Vagina (tissue), 2 donors: Measurements from ENCODE around the gene DOCK4. TPM values are rescaled to one million over a fixed set of nuclear protein-coding genes. Genes with fewer than 3 reads are reported as not detected.
"Not testable (repeated sequence)": the region's sequence is repeated elsewhere in the genome, so short reads cannot be mapped to it uniquely, and the experiment has no call there.

Source experiments
- DNase-seq, 2 donors: peaks; one replicate each; pipeline ENCODE4 v3.0.0-alpha.2; 2017; ENCODE audit errors: extremely low spot score in 2 of 2
- H3K27ac ChIP-seq: fragments of 200-600 bp; sonication (generic); one replicate; pipeline ENCODE4 v1.5.1; 2019
- H3K27me3 ChIP-seq: fragments of 200-600 bp; sonication (generic); one replicate; pipeline ENCODE4 v1.5.1; 2019
- H3K36me3 ChIP-seq, 2 donors: fragments of 200-600 bp; sonication (generic); one replicate each; pipeline ENCODE4 v1.5.1; 2017 to 2019
- H3K4me1 ChIP-seq: fragments of 200-600 bp; sonication (generic); one replicate; pipeline ENCODE4 v1.5.1; 2019
- H3K4me3 ChIP-seq, 2 donors: fragments of 200-600 bp; sonication (generic); 1 replicate in 1 of 2; 2 replicates in 1 of 2; pipeline ENCODE4 v1.5.1; 2016 to 2019
- H3K9me3 ChIP-seq: fragments of 200-600 bp; sonication (generic); one replicate; pipeline ENCODE4 v1.5.1; 2019
- CTCF ChIP-seq, 3 experiments: fragments of 450-650 bp in 2 of 3; fragments of 200-600 bp in 1 of 3; sonication (generic) in 1 of 3; IDR thresholded peaks; one replicate each; pipeline ENCODE4 v1.5.1; 2017 to 2019; ENCODE audit warnings: antibody characterized with exemption in 3 of 3, mild to moderate bottlenecking in 2 of 3, moderate library complexity in 2 of 3
- POLR2A ChIP-seq, 2 donors: fragments of 450-650 bp; IDR thresholded peaks; one replicate each; pipeline ENCODE4 v1.6.1; 2017; ENCODE audit warnings: antibody characterized with exemption in 2 of 2, mild to moderate bottlenecking in 2 of 2, moderate library complexity in 2 of 2
- POLR2AphosphoS5 ChIP-seq, 2 donors: sonication (generic); formaldehyde crosslinking; IDR thresholded peaks; one replicate each; pipeline ENCODE4 v1.9.0; 2017; ENCODE audit warnings: antibody characterized with exemption in 2 of 2, mild to moderate bottlenecking in 2 of 2, low read depth in 1 of 2; ENCODE audit not compliant: insufficient read depth in 1 of 2
- intact Hi-C: fragments of 100-400 bp; cut with DNase I; formaldehyde crosslinking; loops from one replicate; pipeline ENCODE4 v1.15.1; 2023
- total RNA-seq: library from RNA; depleted of rRNA; stranded (reverse); fragments of >200 nt; gene quantifications from one replicate; pipeline ENCODE4 v1.2.3, GENCODE V29; 2016

The DOCK4 gene
- total RNA-seq, 1 donor from 2014 or later = 40.3 TPM

GRCh38 chr7:112252691-112253090 is 46.5 kb upstream of the DOCK4 start:
- intact Hi-C loops = no loop called here
- no peaks in the 10 kb centered on the region for H3K36me3 ChIP-seq

GRCh38 chr7:112252141-112252540 is 45.9 kb upstream of the DOCK4 start:
- intact Hi-C loops = no loop called here

More at GRCh38 chr7:112252691-112253090, 46.5 kb upstream of the DOCK4 start:
- no peak for DNase-seq
- no peak for TF ChIP-seq CTCF (IDR thresholded peaks at IDR 0.05)
- TF ChIP-seq POLR2A (IDR thresholded peaks at IDR 0.05) = no peak
- TF ChIP-seq POLR2AphosphoS5 (IDR thresholded peaks at IDR 0.05; ENCODE audit: insufficient read depth in 1 of 2, low read depth in 1 of 2) = no peak
- H3K27ac ChIP-seq = no peak overlapping the region
- peaks cover 10% of the 10 kb centered on the region for H3K4me1 ChIP-seq
- H3K9me3 ChIP-seq = no peaks in the 10 kb centered on the region
- H3K27me3 ChIP-seq = no peaks in the 10 kb centered on the region
- no peak overlapping the region for H3K4me3 ChIP-seq

GRCh38 chr7:112249967-112250366 is 43.8 kb upstream of the DOCK4 start:
- H3K36me3 ChIP-seq, H3K27me3 ChIP-seq, H3K27ac ChIP-seq, intact Hi-C loops, H3K9me3 ChIP-seq, H3K4me3 ChIP-seq, DNase-seq: not testable (repeated sequence)
- H3K4me1 ChIP-seq = peaks cover 10% of the 10 kb centered on the region

More at GRCh38 chr7:112252141-112252540, 45.9 kb upstream of the DOCK4 start:
- Histone ChIP-seq H3K4me1 (peaks cover 10% of the 10 kb centered on the region), H3K9me3 (no peaks in the 10 kb centered on the region), H3K36me3 (no peaks in the 10 kb centered on the region), H3K27me3 (no peaks in the 10 kb centered on the region), H3K4me3 (no peak overlapping the region), H3K27ac (no peak overlapping the region)
- no peak for DNase-seq
- no peak for TF ChIP-seq CTCF (IDR thresholded peaks at IDR 0.05)
- no peak for TF ChIP-seq POLR2A (IDR thresholded peaks at IDR 0.05)
- TF ChIP-seq POLR2AphosphoS5 (IDR thresholded peaks at IDR 0.05; ENCODE audit: insufficient read depth in 1 of 2, low read depth in 1 of 2) = no peak

GRCh38 chr7:112248598-112248997 is 42.4 kb upstream of the DOCK4 start:
- no peak for TF ChIP-seq POLR2A (IDR thresholded peaks at IDR 0.05)
- TF ChIP-seq POLR2AphosphoS5 (IDR thresholded peaks at IDR 0.05; ENCODE audit: insufficient read depth in 1 of 2, low read depth in 1 of 2) = no peak
- no peak for TF ChIP-seq CTCF (IDR thresholded peaks at IDR 0.05)
- no peaks in the 10 kb centered on the region for H3K27me3 ChIP-seq
- intact Hi-C loops = no loop called here
- peaks cover under 1% of the 10 kb centered on the region for H3K4me1 ChIP-seq
- no peaks in the 10 kb centered on the region for H3K9me3 ChIP-seq
- no peak overlapping the region for H3K27ac ChIP-seq
- DNase-seq = no peak
- H3K36me3 ChIP-seq = no peaks in the 10 kb centered on the region
- no peak overlapping the region for H3K4me3 ChIP-seq

- H3K36me3 ChIP-seq = no peaks in the 10 kb centered on the region
- no peak overlapping the region for H3K4me3 ChIP-seq
- no peaks in the 10 kb centered on the region for H3K27me3 ChIP-seq
- no peaks in the 10 kb centered on the region for H3K4me1 ChIP-seq
- intact Hi-C loops = no loop called here
- TF ChIP-seq POLR2A (IDR thresholded peaks at IDR 0.05) (no peak), POLR2AphosphoS5 (IDR thresholded peaks at IDR 0.05; ENCODE audit: insufficient read depth in 1 of 2, low read depth in 1 of 2) (no peak), CTCF (IDR thresholded peaks at IDR 0.05) (no peak)
- no peak for DNase-seq
- H3K9me3 ChIP-seq = no peaks in the 10 kb centered on the region
- H3K27ac ChIP-seq = no peak overlapping the region
Observed at GRCh38 chr7:112238852-112239610, 32.8 kb upstream of the DOCK4 start.
